HepG2 (cell line): ENCODE data around the gene PKD2L1. TPM values are rescaled to one million over a fixed set of nuclear protein-coding genes. Genes with fewer than 3 reads are reported as not detected.

ENCODE experiments used
- ARHGAP35 ChIP-seq: sonication (generic); formaldehyde crosslinking; IDR thresholded peaks from 2 replicates; pipeline ENCODE4 v1.9.0; 2022; ENCODE audit warnings: mild to moderate bottlenecking, inconsistent platforms, moderate library complexity, missing genetic modification reagents, borderline replicate concordance
- CBX1 ChIP-seq: IDR thresholded peaks from one replicate; pipeline ENCODE4 v1.6.1; 2016; ENCODE audit warnings: antibody characterized with exemption, low read depth
- GATAD2A ChIP-seq: IDR thresholded peaks from 2 replicates; pipeline ENCODE4 v1.6.1; 2016
- HNRNPH1 ChIP-seq: fragments of 200-400 bp; formaldehyde crosslinking; optimal IDR thresholded peaks from 2 replicates; pipeline ENCODE3; 2017; ENCODE audit warnings: mild to moderate bottlenecking, low read depth, low read length
- KDM3A ChIP-seq: IDR thresholded peaks from 2 replicates; pipeline ENCODE4 v1.6.1; 2018; ENCODE audit warnings: low read depth, missing compliant biosample characterization
- MBD4 ChIP-seq: IDR thresholded peaks from 2 replicates; pipeline ENCODE4 v1.6.1; 2012; ENCODE audit warnings: low read length, inconsistent platforms, borderline replicate concordance
- RFXANK ChIP-seq: IDR thresholded peaks from 2 replicates; pipeline ENCODE4 v1.6.1; 2016
- SMYD3 ChIP-seq: sonication (generic); formaldehyde crosslinking; IDR thresholded peaks from 2 replicates; pipeline ENCODE4 v1.8.1; 2023; ENCODE audit warnings: mild to moderate bottlenecking, missing genetic modification reagents
- STAG1 ChIP-seq: sonication (generic); formaldehyde crosslinking; IDR thresholded peaks from 2 replicates; pipeline ENCODE4 v1.4.0; 2020; ENCODE audit warnings: missing genetic modification reagents
- TEAD3 ChIP-seq: optimal IDR thresholded peaks from 2 replicates; pipeline ENCODE3; 2016; ENCODE audit warnings: borderline replicate concordance
- UBTF ChIP-seq: sonication (generic); formaldehyde crosslinking; IDR thresholded peaks from 2 replicates; pipeline ENCODE4 v1.4.0; 2020; ENCODE audit warnings: mild to moderate bottlenecking, missing genetic modification reagents
- YEATS4 ChIP-seq: sonication (generic); formaldehyde crosslinking; IDR thresholded peaks from 2 replicates; pipeline ENCODE4 v1.4.0; 2020; ENCODE audit warnings: missing genetic modification reagents, borderline replicate concordance
- ZBED4 ChIP-seq: sonication (generic); formaldehyde crosslinking; IDR thresholded peaks from 2 replicates; pipeline ENCODE4 v1.4.0; 2020; ENCODE audit warnings: missing genetic modification reagents, borderline replicate concordance
- ZBTB21 ChIP-seq: sonication (generic); formaldehyde crosslinking; IDR thresholded peaks from 2 replicates; pipeline ENCODE4 v1.4.0; 2020; ENCODE audit warnings: missing genetic modification reagents
- ZBTB26 ChIP-seq: IDR thresholded peaks from 2 replicates; pipeline ENCODE4 v1.6.1; 2016; ENCODE audit warnings: missing compliant biosample characterization, missing genetic modification reagents, borderline replicate concordance
- ZBTB44 ChIP-seq: sonication (generic); formaldehyde crosslinking; IDR thresholded peaks from 2 replicates; pipeline ENCODE4 v1.4.0; 2020; ENCODE audit warnings: missing genetic modification reagents
- ZMYM2 ChIP-seq: sonication (generic); formaldehyde crosslinking; IDR thresholded peaks from 2 replicates; pipeline ENCODE4 v1.8.0; 2022; ENCODE audit warnings: mild to moderate bottlenecking, missing genetic modification reagents
- ZNF20 ChIP-seq: sonication (generic); formaldehyde crosslinking; IDR thresholded peaks from 2 replicates; pipeline ENCODE4 v1.4.0; 2020; ENCODE audit warnings: mild to moderate bottlenecking, moderate library complexity, missing genetic modification reagents
- ZNF205 ChIP-seq: IDR thresholded peaks from 2 replicates; pipeline ENCODE4 v1.6.1; 2018; ENCODE audit warnings: missing biosample characterization, missing genetic modification reagents
- ZNF256 ChIP-seq: sonication (generic); formaldehyde crosslinking; conservative IDR thresholded peaks from 2 replicates; pipeline ENCODE4 v1.4.0; 2020; ENCODE audit warnings: missing genetic modification reagents
- ZNF263 ChIP-seq: sonication (generic); formaldehyde crosslinking; IDR thresholded peaks from 2 replicates; pipeline ENCODE4 v1.4.0; 2020; ENCODE audit warnings: missing genetic modification reagents
- ZNF343 ChIP-seq: sonication (generic); formaldehyde crosslinking; IDR thresholded peaks from 2 replicates; pipeline ENCODE4 v1.4.0; 2020; ENCODE audit warnings: mild to moderate bottlenecking, missing genetic modification reagents
- ZNF501 ChIP-seq: sonication (generic); formaldehyde crosslinking; IDR thresholded peaks from 2 replicates; pipeline ENCODE4 v1.5.1; 2020; ENCODE audit warnings: mild to moderate bottlenecking, moderate library complexity, missing genetic modification reagents
- polyA plus RNA-seq, 8 experiments: library from polyadenylated mRNA; depleted of rRNA in 3 of 8; stranded (reverse) in 7 of 8; unstranded in 1 of 8; fragments of >200 nt; fragmentation: Illumina TruSeq in 4 of 8; extraction: Trizol in 4 of 8; gene quantifications; 2 replicates each; pipeline versions ENCODE4 v1.2.1 to v1.2.3, GENCODE V29; 2011 to 2016; ENCODE audit warnings: low read depth in 4 of 8, missing spikeins in 1 of 8, mixed read lengths in 1 of 8; ENCODE audit not compliant: insufficient read depth in 1 of 8
- total RNA-seq, 5 experiments: library from RNA; depleted of rRNA; stranded (reverse); fragments of >200 nt; fragmentation: Illumina TruSeq; extraction: Trizol; gene quantifications; 2 replicates each; pipeline ENCODE4 v1.2.3, GENCODE V29; 2016; ENCODE audit warnings: low read depth in 1 of 5

PKD2L1 gene
- total and polyA plus RNA-seq, 2 of the 13 experiments (the other 11 are each of a cell fraction or from before 2014, with no cell fraction given) = 0.07 to 0.15 TPM

- TF ChIP-seq ZBED4 (CRISPR knock-in tag) = peak; percentile 95
- no peak for TF ChIP-seq ZBTB44
- no peak for TF ChIP-seq ZBTB21 (CRISPR knock-in tag)
- no peak for TF ChIP-seq ARHGAP35 (CRISPR knock-in tag)
- TF ChIP-seq ZBTB26 = 0 out of 2 replicates have a peak, but pooled peaks have one; percentile 58
- TF ChIP-seq HNRNPH1 = no peak
- no peak for TF ChIP-seq MBD4
- TF ChIP-seq ZNF263 (CRISPR knock-in tag) = 0 out of 2 replicates have a peak, but pooled peaks have one; percentile 52
- TF ChIP-seq TEAD3 (CRISPR knock-in tag) = peak; percentile 61
- 0 out of 2 replicates have a peak, but pooled peaks have one; percentile 4 for TF ChIP-seq STAG1 (CRISPR knock-in tag)
- TF ChIP-seq ZNF256 = no peak
- 0 out of 2 replicates have a peak, but pooled peaks have one; percentile 32 for TF ChIP-seq KDM3A (CRISPR knock-in tag)
- peak; percentile 86 for TF ChIP-seq CBX1
- TF ChIP-seq ZNF343 (CRISPR knock-in tag) = no peak
- TF ChIP-seq SMYD3 (CRISPR knock-in tag) = no peak
- peak; percentile 69; the same call in 1 of the 2 replicates for TF ChIP-seq YEATS4 (CRISPR knock-in tag)
- peak; percentile 81 for TF ChIP-seq GATAD2A (CRISPR knock-in tag)
- TF ChIP-seq RFXANK (CRISPR knock-in tag) = no peak
- no peak; the same call in 1 of the 2 replicates for TF ChIP-seq ZNF501 (CRISPR knock-in tag)
- TF ChIP-seq ZNF205 (CRISPR knock-in tag) = peak; percentile 97
- TF ChIP-seq ZNF20 (CRISPR knock-in tag) = no peak
- TF ChIP-seq UBTF (CRISPR knock-in tag) = peak; percentile 89
- no peak for TF ChIP-seq ZMYM2 (CRISPR knock-in tag)
These were observed 40.9 kb upstream of the PKD2L1 start (continued) for GRCh38 chr10:100370714-100371481.
